ENCODE measurements around the gene RAC2. TPM values are rescaled to one million over a fixed set of nuclear protein-coding genes. Genes with fewer than 3 reads are reported as not detected.
A peak's percentile ranks its signal among the peaks of the same experiment; 100 is the strongest.

Gene RAC2
- total and polyA plus RNA-seq, 9 of the 15 experiments (the other 6 are each of a cell fraction or from before 2014, with no cell fraction given): 22.7 to 103 (median 43.3) TPM

DNA sequence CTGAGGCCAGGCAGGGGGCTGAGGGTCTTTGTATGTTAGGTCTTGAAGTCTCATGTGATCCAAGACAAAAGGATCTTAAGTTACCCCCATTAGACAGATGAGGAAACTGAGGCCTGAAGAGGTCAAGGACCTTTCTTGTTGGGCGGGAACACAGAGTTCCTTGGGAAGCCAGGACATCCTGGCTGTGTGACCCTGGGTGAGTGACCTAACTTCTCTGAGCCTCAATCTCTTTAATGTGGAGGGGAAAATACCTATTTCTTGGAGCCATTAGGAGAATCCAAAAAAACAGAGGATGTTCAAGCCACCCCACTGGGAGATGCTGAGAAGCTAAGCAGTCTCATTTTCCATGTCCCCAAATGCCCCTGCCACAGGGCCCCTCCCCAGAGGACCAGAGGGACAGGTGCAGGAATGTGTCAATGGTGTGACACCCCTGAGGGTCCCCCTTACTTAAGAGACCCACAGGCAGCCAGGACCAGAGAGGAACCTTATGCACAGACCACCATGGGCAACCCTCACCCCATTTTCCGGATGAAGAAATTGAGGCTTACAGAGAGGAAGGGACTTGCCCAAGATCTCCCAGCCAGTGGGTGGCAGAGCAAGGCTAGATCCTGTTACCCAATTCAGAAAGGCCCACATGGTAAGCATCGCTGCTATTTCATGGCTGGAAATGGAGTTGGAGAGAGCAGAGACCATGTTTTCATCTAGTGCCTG lies 8.0 kb downstream of the RAC2 start (continued):
- TF ChIP-seq NBN (IDR thresholded peaks at IDR 0.05; ENCODE audit: low read depth) (no peak), ZNF551 (CRISPR knock-in tag; IDR thresholded peaks at IDR 0.05) (no peak), MAFG (tag; conservative IDR thresholded peaks at IDR 0.05) (no peak), HEY1 (CRISPR knock-in tag; IDR thresholded peaks at IDR 0.05; ENCODE audit: borderline replicate concordance) (no peak), LARP7 (IDR thresholded peaks at IDR 0.05) (no peak), GABPB2 (CRISPR knock-in tag; conservative IDR thresholded peaks at IDR 0.05) (no peak), ESRRA (IDR thresholded peaks at IDR 0.05; ENCODE audit: borderline replicate concordance, low read depth) (peak; percentile 34; the same call in 1 of the 2 replicates), RBM15 (IDR thresholded peaks at IDR 0.05; ENCODE audit: insufficient read depth, low read length) (no peak), GABPB1 (CRISPR knock-in tag; IDR thresholded peaks at IDR 0.05) (no peak), ZFP36 (IDR thresholded peaks at IDR 0.05; ENCODE audit: low read depth, low read length, partially characterized antibody) (peak; percentile 57)

All from K562 (cell line).